ENCODE measurements around the gene GRXCR1.

DNA sequence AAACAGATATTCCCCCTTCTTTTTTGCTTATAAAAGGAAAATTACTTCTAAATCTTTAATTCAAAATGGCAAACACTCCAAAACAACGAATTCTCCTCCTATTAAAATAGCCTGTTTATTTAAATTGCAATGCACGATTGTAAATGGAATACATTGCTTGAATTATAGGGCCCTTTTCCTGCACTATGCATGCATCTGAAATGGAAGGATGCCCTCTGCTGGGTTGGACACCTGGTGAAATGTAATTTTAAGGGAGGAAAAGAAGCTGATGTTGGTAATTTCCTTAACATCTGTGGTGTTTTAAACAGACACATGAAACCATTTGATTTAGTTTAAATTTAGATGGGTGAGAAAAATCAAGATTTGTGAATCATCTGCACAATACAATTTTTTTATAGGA, 72.8 kb downstream of the GRXCR1 start:
- TF ChIP-seq, protein P1, sequence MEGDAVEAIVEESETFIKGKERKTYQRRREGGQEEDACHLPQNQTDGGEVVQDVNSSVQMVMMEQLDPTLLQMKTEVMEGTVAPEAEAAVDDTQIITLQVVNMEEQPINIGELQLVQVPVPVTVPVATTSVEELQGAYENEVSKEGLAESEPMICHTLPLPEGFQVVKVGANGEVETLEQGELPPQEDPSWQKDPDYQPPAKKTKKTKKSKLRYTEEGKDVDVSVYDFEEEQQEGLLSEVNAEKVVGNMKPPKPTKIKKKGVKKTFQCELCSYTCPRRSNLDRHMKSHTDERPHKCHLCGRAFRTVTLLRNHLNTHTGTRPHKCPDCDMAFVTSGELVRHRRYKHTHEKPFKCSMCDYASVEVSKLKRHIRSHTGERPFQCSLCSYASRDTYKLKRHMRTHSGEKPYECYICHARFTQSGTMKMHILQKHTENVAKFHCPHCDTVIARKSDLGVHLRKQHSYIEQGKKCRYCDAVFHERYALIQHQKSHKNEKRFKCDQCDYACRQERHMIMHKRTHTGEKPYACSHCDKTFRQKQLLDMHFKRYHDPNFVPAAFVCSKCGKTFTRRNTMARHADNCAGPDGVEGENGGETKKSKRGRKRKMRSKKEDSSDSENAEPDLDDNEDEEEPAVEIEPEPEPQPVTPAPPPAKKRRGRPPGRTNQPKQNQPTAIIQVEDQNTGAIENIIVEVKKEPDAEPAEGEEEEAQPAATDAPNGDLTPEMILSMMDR (IDR thresholded peaks at IDR 0.05 in 4 of 5, conservative IDR thresholded peaks at IDR 0.05 in 1 of 5): no peak
- TF ChIP-seq POLR2A (IDR thresholded peaks at IDR 0.05): no peak
